HFFc6 (cell line): ENCODE measurements around the gene KCNIP3. TPM values are rescaled to one million over a fixed set of nuclear protein-coding genes. Genes with fewer than 3 reads are reported as not detected.

ENCODE experiments used
- DNase-seq: peaks from one replicate; pipeline ENCODE4 v3.0.0-alpha.2; 2018
- H3K27ac Mint-ChIP-seq: 2 replicates; pipeline ENCODE4 v1.8.0; 2020; ENCODE audit warnings: mild to moderate bottlenecking, mixed read lengths
- H3K27me3 Mint-ChIP-seq: 2 replicates; pipeline ENCODE4 v1.8.0; 2021; ENCODE audit warnings: mild to moderate bottlenecking, moderate library complexity, mixed read lengths; ENCODE audit not compliant: insufficient read depth
- H3K36me3 Mint-ChIP-seq: 2 replicates; pipeline ENCODE4 v1.8.0; 2021; ENCODE audit warnings: low read depth, mixed read lengths
- H3K4me1 Mint-ChIP-seq: 2 replicates; pipeline ENCODE4 v1.8.0; 2020; ENCODE audit warnings: low read depth, mixed read lengths
- H3K4me3 Mint-ChIP-seq: 2 replicates; pipeline ENCODE4 v1.8.0; 2020; ENCODE audit warnings: mild to moderate bottlenecking, moderate library complexity, mixed read lengths
- H3K9me3 Mint-ChIP-seq: 2 replicates; pipeline ENCODE4 v1.8.0; 2020; ENCODE audit warnings: mild to moderate bottlenecking, mixed read lengths
- total RNA-seq, 6 experiments: library from RNA; stranded (reverse); fragmentation: NEBNext Ultra II Directional; extraction: Animal tissue kit (Norgen Biotek cat#: 25700); gene quantifications; 2 replicates in 1 of 6; 3 replicates in 5 of 6; pipeline ENCODE4 v1.2.3, GENCODE V29; 2021
- TF ChIP-seq, protein P1 (sequence below): fragments of 200-600 bp; sonication (generic); IDR thresholded peaks from 2 replicates; pipeline ENCODE4 v1.5.0; 2021; ENCODE audit warnings: antibody characterized with exemption, mild to moderate bottlenecking

Gene KCNIP3
- total RNA-seq, 6 experiments from 2014 or later: 0.56 to 2.4 (median 0.67) TPM

DNA sequence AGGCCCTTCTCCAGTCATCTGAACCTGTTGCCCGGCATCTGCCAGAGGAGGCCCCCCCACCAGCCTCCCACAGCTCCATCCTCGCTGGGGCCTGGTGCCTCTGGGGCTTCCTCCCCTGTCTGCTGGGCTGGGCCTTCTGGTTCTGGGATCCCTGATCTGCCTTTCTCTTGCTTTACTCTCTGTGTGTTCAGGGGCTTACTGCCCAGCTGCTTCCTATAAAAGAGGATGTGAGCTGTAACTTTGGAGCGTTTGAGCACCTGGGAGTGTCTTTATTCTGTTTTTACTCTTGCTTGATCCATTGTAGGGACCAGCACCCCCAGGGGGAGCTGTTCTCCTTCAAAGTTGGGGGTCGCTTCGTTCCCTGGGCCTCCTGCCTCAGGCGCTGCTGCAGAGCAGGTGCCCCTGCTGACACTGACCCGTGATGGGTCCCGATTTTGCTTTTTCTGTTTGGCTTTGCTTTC, 82.3 kb downstream of the KCNIP3 start:
- Mint-ChIP-seq H3K36me3 (no peaks in the 10 kb centered on the region), H3K9me3 (no peaks in the 10 kb centered on the region), H3K27ac (no peak overlapping the region), H3K4me3 (no peak overlapping the region), H3K4me1 (no peaks in the 10 kb centered on the region), H3K27me3 (peaks cover 18% of the 10 kb centered on the region)
- no peak for DNase-seq
- TF ChIP-seq, protein P1, sequence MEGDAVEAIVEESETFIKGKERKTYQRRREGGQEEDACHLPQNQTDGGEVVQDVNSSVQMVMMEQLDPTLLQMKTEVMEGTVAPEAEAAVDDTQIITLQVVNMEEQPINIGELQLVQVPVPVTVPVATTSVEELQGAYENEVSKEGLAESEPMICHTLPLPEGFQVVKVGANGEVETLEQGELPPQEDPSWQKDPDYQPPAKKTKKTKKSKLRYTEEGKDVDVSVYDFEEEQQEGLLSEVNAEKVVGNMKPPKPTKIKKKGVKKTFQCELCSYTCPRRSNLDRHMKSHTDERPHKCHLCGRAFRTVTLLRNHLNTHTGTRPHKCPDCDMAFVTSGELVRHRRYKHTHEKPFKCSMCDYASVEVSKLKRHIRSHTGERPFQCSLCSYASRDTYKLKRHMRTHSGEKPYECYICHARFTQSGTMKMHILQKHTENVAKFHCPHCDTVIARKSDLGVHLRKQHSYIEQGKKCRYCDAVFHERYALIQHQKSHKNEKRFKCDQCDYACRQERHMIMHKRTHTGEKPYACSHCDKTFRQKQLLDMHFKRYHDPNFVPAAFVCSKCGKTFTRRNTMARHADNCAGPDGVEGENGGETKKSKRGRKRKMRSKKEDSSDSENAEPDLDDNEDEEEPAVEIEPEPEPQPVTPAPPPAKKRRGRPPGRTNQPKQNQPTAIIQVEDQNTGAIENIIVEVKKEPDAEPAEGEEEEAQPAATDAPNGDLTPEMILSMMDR: peak; percentile 58

DNA sequence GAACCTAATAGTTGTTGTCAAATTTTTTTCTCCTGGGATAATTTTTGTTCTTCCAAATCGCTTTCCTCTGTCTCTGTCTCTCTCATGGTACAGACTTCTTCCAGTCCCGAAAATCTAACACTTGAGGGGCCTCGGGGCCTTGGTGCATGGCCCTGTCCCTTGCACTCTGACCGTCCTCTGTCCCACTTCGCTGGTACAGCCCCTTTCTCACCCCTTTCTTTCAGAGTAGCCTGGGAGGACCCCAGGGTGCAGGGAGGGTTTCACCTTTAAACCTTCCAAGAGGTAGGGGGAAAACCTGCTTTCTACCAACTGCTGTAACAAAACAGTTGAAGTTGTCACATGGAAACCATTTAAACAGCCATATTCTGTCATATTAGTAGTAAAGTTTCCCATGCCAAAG, 83.1 kb downstream of the KCNIP3 start:
- H3K9me3 Mint-ChIP-seq: no peaks in the 10 kb centered on the region
- DNase-seq: no peak
- TF ChIP-seq, protein P1: no peak
- no peaks in the 10 kb centered on the region for H3K36me3 Mint-ChIP-seq
- H3K27ac Mint-ChIP-seq: no peak overlapping the region
- H3K27me3 Mint-ChIP-seq: peaks cover 18% of the 10 kb centered on the region
- H3K4me3 Mint-ChIP-seq: no peak overlapping the region
- no peaks in the 10 kb centered on the region for H3K4me1 Mint-ChIP-seq

DNA sequence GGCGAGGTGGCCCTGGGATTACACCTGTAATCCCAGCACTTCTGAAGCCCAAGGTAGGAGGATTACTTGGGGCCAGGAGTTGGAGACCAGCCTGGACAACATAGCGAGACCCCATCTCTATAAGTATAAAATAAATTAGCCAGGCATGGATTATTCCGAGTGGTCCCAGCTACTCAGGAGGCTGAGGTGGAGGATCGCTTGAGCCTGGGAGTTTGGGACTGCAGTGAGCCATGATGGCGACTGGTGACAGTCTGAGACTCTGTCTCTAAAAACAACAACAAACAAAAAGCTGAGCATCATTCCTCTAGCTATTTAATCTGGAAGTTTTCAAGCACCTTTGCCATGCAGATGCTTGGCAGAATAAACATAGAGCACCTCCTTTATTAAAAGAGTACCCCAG, 83.6 kb downstream of the KCNIP3 start:
- no peak overlapping the region for H3K4me3 Mint-ChIP-seq

DNA sequence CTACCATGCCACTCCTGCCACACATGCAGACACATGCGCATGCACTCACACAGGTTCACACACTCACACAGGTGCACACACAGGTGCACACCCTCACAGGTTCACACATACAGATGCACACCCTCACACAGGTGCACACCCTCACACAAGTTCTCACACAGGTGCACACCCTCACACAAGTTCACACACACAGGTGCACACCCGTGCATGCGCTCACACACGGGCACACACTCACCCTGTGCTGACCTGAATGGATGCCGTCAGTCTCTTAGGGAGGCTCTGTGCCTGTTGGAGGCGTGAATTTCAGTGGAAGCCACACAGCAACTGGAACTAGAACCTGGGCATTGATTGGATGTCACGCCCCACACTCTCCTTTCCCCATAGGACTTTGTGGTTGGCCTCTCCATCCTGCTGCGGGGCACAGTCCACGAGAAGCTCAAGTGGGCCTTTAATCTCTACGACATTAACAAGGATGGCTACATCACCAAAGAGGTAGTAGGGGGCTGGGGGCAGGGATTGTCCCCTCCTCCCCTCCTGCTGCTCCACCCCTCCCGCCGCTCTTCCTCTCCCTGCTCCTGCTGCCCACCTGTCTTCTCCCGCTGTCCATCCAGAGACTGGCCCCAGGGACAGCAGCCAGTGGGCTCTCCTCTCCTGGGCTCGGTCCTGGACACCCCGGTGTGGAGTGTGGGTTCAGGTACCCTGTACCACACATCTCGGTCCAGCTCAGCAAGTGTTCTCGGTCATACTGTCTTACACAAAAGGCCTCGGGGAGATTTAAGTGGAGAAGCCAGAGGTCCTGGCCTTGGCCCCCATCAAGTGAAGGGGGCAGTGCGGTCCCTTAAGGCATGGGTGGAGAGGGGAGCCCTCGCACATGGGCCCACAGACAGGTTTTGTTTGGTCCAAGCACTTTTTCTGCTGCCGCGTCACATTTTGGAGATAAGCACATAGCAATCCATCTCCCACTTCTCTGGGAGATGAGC, 84.4 kb downstream of the KCNIP3 start:
- TF ChIP-seq, protein P1: no peak
- Mint-ChIP-seq H3K9me3 (no peaks in the 10 kb centered on the region), H3K27ac (no peak overlapping the region), H3K4me3 (no peak overlapping the region), H3K36me3 (no peaks in the 10 kb centered on the region), H3K27me3 (peaks cover 17% of the 10 kb centered on the region), H3K4me1 (no peaks in the 10 kb centered on the region)
- DNase-seq: no peak

More for the DNA sequence above, 83.6 kb downstream of the KCNIP3 start:
- H3K36me3 Mint-ChIP-seq: no peaks in the 10 kb centered on the region
- no peak for DNase-seq
- peaks cover 18% of the 10 kb centered on the region for H3K27me3 Mint-ChIP-seq
- H3K9me3 Mint-ChIP-seq: no peaks in the 10 kb centered on the region
- TF ChIP-seq, protein P1: no peak
- H3K4me1 Mint-ChIP-seq: no peaks in the 10 kb centered on the region
- no peak overlapping the region for H3K27ac Mint-ChIP-seq

DNA sequence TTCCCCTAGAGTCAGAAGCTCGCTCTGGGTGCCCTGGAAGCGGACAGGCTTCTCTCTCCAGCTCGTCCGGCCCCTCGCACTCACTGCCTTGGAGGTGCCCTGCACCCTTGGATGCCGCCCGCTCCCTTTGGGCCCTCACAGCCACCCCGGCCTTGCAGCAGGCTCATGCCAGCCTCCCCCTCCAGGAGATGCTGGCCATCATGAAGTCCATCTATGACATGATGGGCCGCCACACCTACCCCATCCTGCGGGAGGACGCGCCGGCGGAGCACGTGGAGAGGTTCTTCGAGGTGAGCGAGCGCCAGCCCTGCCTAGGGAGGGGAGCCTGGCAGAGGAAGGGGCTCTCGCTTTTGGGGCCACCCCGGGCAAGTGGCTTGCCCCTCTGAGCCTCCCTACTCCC, 85.0 kb downstream of the KCNIP3 start:
- H3K9me3 Mint-ChIP-seq: no peaks in the 10 kb centered on the region
- peaks cover 16% of the 10 kb centered on the region for H3K27me3 Mint-ChIP-seq
- no peak overlapping the region for H3K4me3 Mint-ChIP-seq
- no peak for DNase-seq
- no peaks in the 10 kb centered on the region for H3K4me1 Mint-ChIP-seq
- H3K36me3 Mint-ChIP-seq: no peaks in the 10 kb centered on the region
- H3K27ac Mint-ChIP-seq: no peak overlapping the region
- TF ChIP-seq, protein P1: no peak
